Astrocyte (in vitro differentiated cells and primary cell): ENCODE measurements around the gene COA1. TPM values are rescaled to one million over a fixed set of nuclear protein-coding genes. Genes with fewer than 3 reads are reported as not detected.

ENCODE experiments used
- DNase-seq: peaks from one replicate; pipeline ENCODE4 v3.0.0-alpha.2; 2010; ENCODE audit warnings: low read depth
- FAIRE-seq: peaks from 2 replicates; lab custom pipeline; 2011; peaks lifted over from hg19 to GRCh38; lab: Jason Lieb, UNC
- H2AFZ ChIP-seq: 2 replicates; pipeline ENCODE4 v1.6.0; 2012; ENCODE audit warnings: low read depth, low read length, inconsistent platforms
- H3K27ac ChIP-seq: 2 replicates; pipeline ENCODE4 v1.5.1; 2011; ENCODE audit warnings: low read depth, low read length, inconsistent platforms
- H3K27me3 ChIP-seq: 2 replicates; pipeline ENCODE4 v1.6.0; 2011; ENCODE audit warnings: low read length, inconsistent platforms; ENCODE audit not compliant: insufficient read depth
- H3K36me3 ChIP-seq: 2 replicates; pipeline ENCODE4 v1.5.1; 2011; ENCODE audit warnings: low read length, inconsistent platforms; ENCODE audit not compliant: insufficient read depth
- H3K4me1 ChIP-seq: 2 replicates; pipeline ENCODE4 v1.5.1; 2011; ENCODE audit warnings: low read length, inconsistent platforms; ENCODE audit not compliant: insufficient read depth
- H3K4me2 ChIP-seq: 2 replicates; pipeline ENCODE4 v1.6.0; 2012; ENCODE audit warnings: low read length, inconsistent platforms
- H3K4me3 ChIP-seq: 2 replicates; pipeline ENCODE4 v1.5.1; 2011; ENCODE audit warnings: low read depth, mild to moderate bottlenecking, low read length, inconsistent platforms; ENCODE audit not compliant: insufficient read depth
- H3K79me2 ChIP-seq: 2 replicates; pipeline ENCODE4 v1.6.0; 2012; ENCODE audit warnings: mild to moderate bottlenecking, low read length, inconsistent platforms; ENCODE audit not compliant: insufficient read depth
- H3K9ac ChIP-seq: 2 replicates; pipeline ENCODE4 v1.6.0; 2012; ENCODE audit warnings: mild to moderate bottlenecking, low read length, inconsistent platforms
- H3K9me3 ChIP-seq: 2 replicates; pipeline ENCODE4 v1.5.1; 2012; ENCODE audit warnings: low read depth, mild to moderate bottlenecking, low read length, inconsistent platforms; ENCODE audit not compliant: insufficient read depth
- H4K20me1 ChIP-seq: 2 replicates; pipeline ENCODE4 v1.6.0; 2012; ENCODE audit warnings: low read length, inconsistent platforms; ENCODE audit not compliant: insufficient read depth
- H3K27ac Mint-ChIP-seq: one replicate; pipeline ENCODE4 v1.8.0; 2021; ENCODE audit warnings: mild to moderate bottlenecking, mixed read lengths; ENCODE audit not compliant: unreplicated experiment
- H3K27me3 Mint-ChIP-seq: one replicate; pipeline ENCODE4 v1.8.0; 2021; ENCODE audit warnings: low read depth, mixed read lengths; ENCODE audit not compliant: unreplicated experiment
- H3K36me3 Mint-ChIP-seq: one replicate; pipeline ENCODE4 v1.8.0; 2021; ENCODE audit warnings: low read depth, mixed read lengths; ENCODE audit not compliant: unreplicated experiment
- H3K4me1 Mint-ChIP-seq: one replicate; pipeline ENCODE4 v1.8.0; 2021; ENCODE audit warnings: low read depth, mixed read lengths; ENCODE audit not compliant: unreplicated experiment
- H3K4me3 Mint-ChIP-seq: one replicate; pipeline ENCODE4 v1.8.0; 2021; ENCODE audit warnings: mild to moderate bottlenecking, moderate library complexity, mixed read lengths; ENCODE audit not compliant: unreplicated experiment
- H3K9me3 Mint-ChIP-seq: one replicate; pipeline ENCODE4 v1.8.0; 2021; ENCODE audit warnings: mild to moderate bottlenecking, mixed read lengths; ENCODE audit not compliant: unreplicated experiment
- CTCF ChIP-seq: IDR thresholded peaks from 2 replicates; pipeline ENCODE4 v1.5.1; 2011; ENCODE audit warnings: low read depth, mild to moderate bottlenecking, inconsistent platforms, low read length, moderate library complexity; ENCODE audit not compliant: insufficient read depth
- EZH2 ChIP-seq: IDR thresholded peaks from 2 replicates; pipeline ENCODE4 v1.6.1; 2012; ENCODE audit warnings: mild to moderate bottlenecking, low read length, inconsistent platforms; ENCODE audit not compliant: insufficient read depth
- total RNA-seq: library from RNA; stranded (reverse); gene quantifications from 2 replicates; pipeline ENCODE4 v1.2.1, GENCODE V29; 2021

Gene COA1
- total RNA-seq, 1 donor from 2014 or later: 47.0 TPM

- H3K27ac ChIP-seq: no peak overlapping the region
- Mint-ChIP-seq H3K4me3 (peak overlapping the region; percentile 10), H3K4me1 (peaks cover 19% of the 10 kb centered on the region), H3K27me3 (no peaks in the 10 kb centered on the region), H3K36me3 (peaks cover 9% of the 10 kb centered on the region), H3K9me3 (no peaks in the 10 kb centered on the region), H3K27ac (peak overlapping the region; percentile 6)
- DNase-seq: peak; percentile 6
- peaks cover 5% of the 10 kb centered on the region for H3K4me1 ChIP-seq
- TF ChIP-seq CTCF: no peak
- TF ChIP-seq EZH2: no peak
- no peak overlapping the region for H3K4me3 ChIP-seq
- no peak overlapping the region for H3K9ac ChIP-seq
- H3K4me2 ChIP-seq: no peak overlapping the region
- H3K9me3 ChIP-seq: no peaks in the 10 kb centered on the region
- no peaks in the 10 kb centered on the region for H3K36me3 ChIP-seq
- no peak overlapping the region for H2AFZ ChIP-seq
- H4K20me1 ChIP-seq: no peaks in the 10 kb centered on the region
- FAIRE-seq: no peak
- H3K79me2 ChIP-seq: peaks cover 58% of the 10 kb centered on the region
- H3K27me3 ChIP-seq: no peaks in the 10 kb centered on the region
Measured at GRCh38 chr7:43700646-43701499, 28.4 kb downstream of the COA1 start.

GRCh38 chr7:43700059-43700501 lies 29.2 kb downstream of the COA1 start:
- FAIRE-seq (no peak), DNase-seq (peak; percentile 63)
- Histone ChIP-seq H3K9ac (peak overlapping the region; percentile 9), H3K27ac (no peak overlapping the region), H3K79me2 (peaks cover 60% of the 10 kb centered on the region), H3K4me3 (no peak overlapping the region), H3K4me2 (peak overlapping the region; percentile 27), H3K9me3 (no peaks in the 10 kb centered on the region), H3K36me3 (no peaks in the 10 kb centered on the region), H3K4me1 (peaks cover 8% of the 10 kb centered on the region), H4K20me1 (no peaks in the 10 kb centered on the region), H3K27me3 (no peaks in the 10 kb centered on the region), H2AFZ (no peak overlapping the region)
- Mint-ChIP-seq H3K36me3 (peaks cover 5% of the 10 kb centered on the region), H3K4me1 (peaks cover 19% of the 10 kb centered on the region), H3K9me3 (no peaks in the 10 kb centered on the region), H3K27me3 (no peaks in the 10 kb centered on the region), H3K27ac (no peak overlapping the region), H3K4me3 (no peak overlapping the region)
- peak; percentile 68 for TF ChIP-seq CTCF
- no peak for TF ChIP-seq EZH2
